Lower leg skin (tissue), 3 donors: Measurements from ENCODE around the gene C14orf132.

Experiments used
- CTCF ChIP-seq, 3 donors: fragments of 450-650 bp; IDR thresholded peaks; one replicate each; pipeline ENCODE4 v1.5.1; 2016; ENCODE audit warnings: antibody characterized with exemption in 3 of 3, mild to moderate bottlenecking in 3 of 3, moderate library complexity in 2 of 3
- POLR2A ChIP-seq, 2 donors: fragments of 450-650 bp; IDR thresholded peaks; one replicate each; pipeline ENCODE4 v1.6.1; 2016 to 2017; ENCODE audit warnings: antibody characterized with exemption in 2 of 2, mild to moderate bottlenecking in 1 of 2, moderate library complexity in 1 of 2

- TF ChIP-seq POLR2A (IDR thresholded peaks at IDR 0.05) (no peak), CTCF (IDR thresholded peaks at IDR 0.05) (no peak)
Measured at GRCh38 chr14:96112032-96112431, 72.9 kb downstream of the C14orf132 start.
